Activated CD4-positive, alpha-beta T cell treated with anti-CD3 and anti-CD28 coated beads, Interleukin-2, amount 50 U/mL, for 24 hours (primary cell): Measurements from ENCODE around the gene DGKI.

Source experiments
- DNase-seq, 2 donors: peaks; one replicate each; pipeline ENCODE4 v3.0.0-alpha.2; 2020; ENCODE audit warnings: low read depth in 1 of 2, low spot score in 1 of 2

Gene DGKI

GRCh38 chr7:137846827-137847567 is at the start of gene DGKI:
Gene DGKI, minus strand, starts transcription at chr7:137846974.
- no peak for DNase-seq

GRCh38 chr7:137895301-137896221 is 48.8 kb upstream of the DGKI start:
- no peak for DNase-seq

GRCh38 chr7:137893143-137893742 is 46.5 kb upstream of the DGKI start:
- DNase-seq: no peak

- no peak for DNase-seq
These were observed 44.4 kb upstream of the DGKI start for GRCh38 chr7:137891016-137891655.

- no peak for DNase-seq
These were observed 43.7 kb upstream of the DGKI start for GRCh38 chr7:137890449-137890921.

GRCh38 chr7:137888241-137888640 is 41.5 kb upstream of the DGKI start:
- DNase-seq: no peak

GRCh38 chr7:137886746-137887145 is 40.0 kb upstream of the DGKI start:
- no peak for DNase-seq

GRCh38 chr7:137886281-137886680 is 39.5 kb upstream of the DGKI start:
- DNase-seq: no peak

GRCh38 chr7:137885678-137886077 is 38.9 kb upstream of the DGKI start:
- no peak for DNase-seq

GRCh38 chr7:137882806-137883205 is 36.0 kb upstream of the DGKI start:
- no peak for DNase-seq

GRCh38 chr7:137882261-137882668 is 35.5 kb upstream of the DGKI start:
- DNase-seq: no peak

- DNase-seq: no peak
These were observed 35.0 kb upstream of the DGKI start for GRCh38 chr7:137881607-137882260.

- no peak for DNase-seq
These were observed 33.7 kb upstream of the DGKI start for GRCh38 chr7:137880432-137880831.

GRCh38 chr7:137879357-137880158 is 32.8 kb upstream of the DGKI start:
- DNase-seq: no peak

- DNase-seq: no peak
These were observed 31.7 kb upstream of the DGKI start for GRCh38 chr7:137878333-137878961.

- DNase-seq: no peak
These were observed 30.4 kb upstream of the DGKI start for GRCh38 chr7:137877027-137877675.

GRCh38 chr7:137875746-137876145 is 29.0 kb upstream of the DGKI start:
- no peak for DNase-seq

- DNase-seq: no peak
These were observed 27.4 kb upstream of the DGKI start for GRCh38 chr7:137873979-137874777.
